Daoy (cell line): ENCODE results near the gene TNFAIP8L3. TPM values are rescaled to one million over a fixed set of nuclear protein-coding genes. Genes with fewer than 3 reads are reported as not detected.
"Not testable (repeated sequence)": the region's sequence is repeated elsewhere in the genome, so short reads cannot be mapped to it uniquely, and the experiment has no call there.

Experiments
- DNase-seq: peaks from one replicate; pipeline ENCODE4 v3.0.0-alpha.2; 2015; ENCODE audit warnings: low read depth
- total RNA-seq: library from RNA; depleted of rRNA; stranded (reverse); fragments of >200 nt; shearing (Covaris generic); gene quantifications from 2 replicates; pipeline ENCODE4 v1.2.3, GENCODE V29; 2014

The TNFAIP8L3 gene
- total RNA-seq, 1 experiment from 2014 or later, result 0.97 TPM

GRCh38 chr15:51060030-51060673, 34.6 kb downstream of the TNFAIP8L3 start:
- no peak for DNase-seq

GRCh38 chr15:51054535-51054934, 40.2 kb downstream of the TNFAIP8L3 start:
- no peak for DNase-seq

GRCh38 chr15:51053571-51053970, 41.1 kb downstream of the TNFAIP8L3 start:
- DNase-seq, result no peak

GRCh38 chr15:51051776-51052175, 42.9 kb downstream of the TNFAIP8L3 start:
- DNase-seq, result peak; percentile 54

GRCh38 chr15:51049081-51049480, 45.6 kb downstream of the TNFAIP8L3 start:
- DNase-seq, result no peak

GRCh38 chr15:51048308-51048707, 46.4 kb downstream of the TNFAIP8L3 start:
- no peak for DNase-seq

GRCh38 chr15:51046799-51047449, 47.8 kb downstream of the TNFAIP8L3 start:
- DNase-seq, result peak; percentile 24

GRCh38 chr15:51046016-51046415, 48.7 kb downstream of the TNFAIP8L3 start:
- no peak for DNase-seq

- no peak for DNase-seq
Measured at GRCh38 chr15:51044037-51044727, 50.5 kb downstream of the TNFAIP8L3 start.

- DNase-seq, result no peak
Measured at GRCh38 chr15:51038974-51039319, 55.8 kb downstream of the TNFAIP8L3 start.

- DNase-seq, result no peak
Measured at GRCh38 chr15:51038162-51038973, 56.3 kb downstream of the TNFAIP8L3 start.

GRCh38 chr15:51037474-51037873, 57.2 kb downstream of the TNFAIP8L3 start:
- not testable (repeated sequence) for DNase-seq

- DNase-seq, result peak; percentile 84
Measured at GRCh38 chr15:51030649-51031316, 63.9 kb downstream of the TNFAIP8L3 start.

- DNase-seq, result peak; percentile 3
Measured at GRCh38 chr15:51025454-51025846, 69.3 kb downstream of the TNFAIP8L3 start.

- no peak for DNase-seq
Measured at GRCh38 chr15:51024735-51025453, 69.8 kb downstream of the TNFAIP8L3 start.

GRCh38 chr15:51023499-51023898, 71.2 kb downstream of the TNFAIP8L3 start:
- DNase-seq, result no peak

GRCh38 chr15:51022206-51022605, 72.5 kb downstream of the TNFAIP8L3 start:
- DNase-seq, result no peak

- DNase-seq, result no peak
Measured at GRCh38 chr15:51016615-51017014, 78.1 kb downstream of the TNFAIP8L3 start.

GRCh38 chr15:51011212-51011611, 83.5 kb downstream of the TNFAIP8L3 start:
- no peak for DNase-seq

GRCh38 chr15:51007131-51007666, 87.5 kb downstream of the TNFAIP8L3 start:
- no peak for DNase-seq
